Body of pancreas (tissue), 4 donors: ENCODE results near the gene KRT86.

Experiments
- POLR2A ChIP-seq, 3 donors: fragments of 450-650 bp; IDR thresholded peaks; one replicate each; pipeline ENCODE4 v1.6.1; 2016; ENCODE audit warnings: antibody characterized with exemption in 3 of 3, mild to moderate bottlenecking in 2 of 3
- TF ChIP-seq, protein P1 (sequence below), 7 experiments: fragments of 450-650 bp in 4 of 7; fragments of 200-600 bp in 3 of 7; sonication (generic) in 3 of 7; IDR thresholded peaks; one replicate each; pipeline ENCODE4 v1.5.1; 2016 to 2019; ENCODE audit warnings: antibody characterized with exemption in 7 of 7

DNA sequence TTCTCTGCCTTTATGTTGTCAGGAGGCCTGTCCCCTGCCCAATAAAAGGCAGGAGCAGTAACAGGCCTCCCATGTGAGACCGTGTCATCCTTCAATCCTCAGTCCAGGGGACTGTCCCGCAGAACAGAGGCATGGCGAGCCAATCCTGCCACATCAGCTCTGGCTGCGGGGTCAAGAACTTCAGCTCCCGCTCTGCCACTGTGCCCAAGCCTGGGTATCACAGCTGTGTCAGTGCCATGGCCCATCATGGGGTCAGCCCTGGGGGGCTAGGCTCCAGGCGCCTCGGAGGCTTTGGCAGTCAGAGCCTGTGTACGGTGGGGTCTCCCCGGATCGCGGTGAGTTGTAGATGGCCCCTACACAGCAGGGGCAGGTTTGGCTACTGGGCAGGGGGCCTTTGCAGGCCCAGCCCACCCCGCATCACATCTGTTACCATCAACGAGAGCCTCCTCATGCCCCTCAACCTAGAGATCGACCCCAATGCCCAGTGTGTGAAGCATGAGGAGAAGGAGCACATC lies 66.7 kb downstream of the KRT86 start:
- TF ChIP-seq, protein P1, sequence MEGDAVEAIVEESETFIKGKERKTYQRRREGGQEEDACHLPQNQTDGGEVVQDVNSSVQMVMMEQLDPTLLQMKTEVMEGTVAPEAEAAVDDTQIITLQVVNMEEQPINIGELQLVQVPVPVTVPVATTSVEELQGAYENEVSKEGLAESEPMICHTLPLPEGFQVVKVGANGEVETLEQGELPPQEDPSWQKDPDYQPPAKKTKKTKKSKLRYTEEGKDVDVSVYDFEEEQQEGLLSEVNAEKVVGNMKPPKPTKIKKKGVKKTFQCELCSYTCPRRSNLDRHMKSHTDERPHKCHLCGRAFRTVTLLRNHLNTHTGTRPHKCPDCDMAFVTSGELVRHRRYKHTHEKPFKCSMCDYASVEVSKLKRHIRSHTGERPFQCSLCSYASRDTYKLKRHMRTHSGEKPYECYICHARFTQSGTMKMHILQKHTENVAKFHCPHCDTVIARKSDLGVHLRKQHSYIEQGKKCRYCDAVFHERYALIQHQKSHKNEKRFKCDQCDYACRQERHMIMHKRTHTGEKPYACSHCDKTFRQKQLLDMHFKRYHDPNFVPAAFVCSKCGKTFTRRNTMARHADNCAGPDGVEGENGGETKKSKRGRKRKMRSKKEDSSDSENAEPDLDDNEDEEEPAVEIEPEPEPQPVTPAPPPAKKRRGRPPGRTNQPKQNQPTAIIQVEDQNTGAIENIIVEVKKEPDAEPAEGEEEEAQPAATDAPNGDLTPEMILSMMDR (IDR thresholded peaks at IDR 0.05): no peak
- no peak for TF ChIP-seq POLR2A (IDR thresholded peaks at IDR 0.05)
